NCI-H2107 (cell line): Measurements from ENCODE around the gene FLCN.

Experiments
- DNase-seq: peaks from one replicate; lab custom pipeline; 2025; lab: John Stamatoyannopoulos, UW

The FLCN gene

DNA sequence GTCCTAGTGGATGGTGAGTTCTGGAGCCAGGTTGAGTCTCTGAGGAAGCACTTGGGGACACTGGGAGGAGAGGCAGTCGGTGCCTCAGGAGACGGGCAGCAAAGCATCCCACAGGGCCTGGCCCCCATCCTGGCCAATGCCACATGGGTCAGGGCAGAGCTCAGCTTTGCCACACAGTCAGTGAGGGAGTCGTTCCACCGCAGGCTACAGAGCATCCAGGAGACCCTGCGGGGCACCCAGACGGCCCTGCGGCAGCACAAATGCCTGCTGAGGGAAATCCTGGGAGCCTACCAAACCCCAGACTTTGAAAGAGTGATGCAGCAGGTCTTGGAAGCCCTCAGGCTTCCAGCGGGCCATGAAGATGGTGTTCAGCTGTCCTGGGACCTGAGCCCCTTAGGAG lies 70.5 kb downstream of the FLCN start:
- no peak for DNase-seq

DNA sequence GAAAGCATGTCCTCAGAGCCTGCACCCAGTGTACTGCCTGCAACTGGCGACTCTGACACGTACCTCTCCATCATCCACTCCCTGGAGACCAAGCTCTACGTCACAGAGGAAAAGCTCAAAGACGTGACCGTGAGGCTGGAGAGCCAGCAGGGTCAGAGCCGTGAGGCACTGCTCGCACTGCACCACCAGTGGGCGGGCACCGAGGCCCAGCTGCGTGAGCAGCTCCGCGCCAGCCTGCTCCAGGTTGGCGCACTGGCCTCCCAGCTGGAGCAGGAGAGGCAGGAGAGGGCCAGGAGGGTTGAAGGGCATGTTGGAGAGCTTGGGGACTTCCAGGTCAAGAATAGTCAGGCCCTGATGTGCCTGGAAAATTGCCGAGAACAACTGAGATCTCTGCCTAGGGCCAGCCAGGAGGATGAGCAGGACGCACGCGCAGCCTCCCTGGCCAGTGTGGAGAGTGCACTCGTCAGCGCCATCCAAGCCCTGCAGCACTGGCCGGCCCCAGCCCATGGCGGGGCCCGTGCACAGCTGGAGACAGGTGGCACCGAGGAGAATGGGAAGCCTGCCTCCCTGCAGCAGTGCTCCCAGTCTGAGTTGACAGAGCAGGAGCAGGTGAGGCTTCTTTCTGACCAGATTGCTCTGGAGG lies 71.2 kb downstream of the FLCN start:
- DNase-seq = no peak

DNA sequence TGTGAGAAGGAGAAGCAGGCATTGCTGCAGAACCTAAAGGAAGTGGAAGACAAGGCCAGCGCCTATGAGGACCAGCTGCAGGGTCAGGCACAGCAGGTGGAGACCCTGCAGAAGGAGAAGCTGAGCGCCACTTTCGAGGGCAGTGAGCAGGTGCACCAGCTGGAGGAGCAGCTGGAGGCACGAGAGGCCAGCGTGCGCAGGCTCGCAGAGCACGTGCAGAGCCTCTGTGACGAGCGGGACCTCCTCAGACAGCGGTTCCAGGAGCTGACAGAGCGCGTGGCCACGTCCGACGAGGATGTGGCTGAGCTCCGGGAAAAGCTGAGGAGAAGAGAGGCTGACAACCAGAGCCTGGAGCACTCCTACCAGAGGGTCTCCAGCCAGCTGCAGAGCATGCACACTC lies 72.3 kb downstream of the FLCN start:
- no peak for DNase-seq

DNA sequence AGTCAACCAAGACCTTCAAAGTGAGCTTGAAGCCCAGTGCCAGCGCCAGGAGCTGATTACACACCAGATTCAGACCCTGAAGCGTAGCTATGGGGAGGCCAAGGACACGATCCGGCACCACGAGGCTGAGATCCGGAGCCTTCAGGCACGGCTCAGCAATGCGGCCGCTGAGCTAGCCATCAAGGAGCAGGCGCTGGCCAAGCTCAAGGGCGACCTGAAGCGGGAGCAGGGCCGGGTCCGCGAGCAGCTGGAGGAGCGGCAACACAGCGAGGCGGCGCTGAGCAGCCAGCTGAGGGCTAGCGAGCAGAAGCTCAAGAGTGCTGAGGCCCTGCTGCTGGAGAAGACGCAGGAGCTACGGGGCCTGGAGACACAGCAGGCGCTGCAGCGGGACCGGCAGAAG lies 72.8 kb downstream of the FLCN start:
- no peak for DNase-seq
